Measurements from ENCODE around the gene LIN52.

LIN52 gene

DNA sequence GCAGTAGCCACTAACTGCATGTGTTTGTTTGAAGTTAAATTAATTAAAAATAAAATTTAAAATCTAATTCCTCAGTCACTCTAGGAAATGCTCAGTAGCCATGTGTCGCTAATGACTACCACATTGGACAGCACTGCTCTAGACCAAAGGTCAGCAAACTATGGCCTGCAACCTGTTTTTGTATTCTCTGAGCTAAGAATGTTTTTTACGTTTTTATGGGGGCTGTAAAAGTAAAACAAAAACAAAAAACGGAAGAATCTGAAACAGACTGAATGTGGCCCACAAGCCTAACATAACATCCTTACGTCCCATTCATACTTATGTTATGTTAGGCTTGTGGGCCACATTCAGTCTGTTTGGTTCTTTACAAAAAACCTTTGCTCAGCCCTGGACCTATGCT, 57.8 kb downstream of the LIN52 start:
- in situ Hi-C loops (cut with MboI; ENCODE audit: low pct_unique_long_range_greater_than_20kb, low sequenced_read_pairs, unreplicated experiment): no loop called here
- TF ChIP-seq, protein P1, sequence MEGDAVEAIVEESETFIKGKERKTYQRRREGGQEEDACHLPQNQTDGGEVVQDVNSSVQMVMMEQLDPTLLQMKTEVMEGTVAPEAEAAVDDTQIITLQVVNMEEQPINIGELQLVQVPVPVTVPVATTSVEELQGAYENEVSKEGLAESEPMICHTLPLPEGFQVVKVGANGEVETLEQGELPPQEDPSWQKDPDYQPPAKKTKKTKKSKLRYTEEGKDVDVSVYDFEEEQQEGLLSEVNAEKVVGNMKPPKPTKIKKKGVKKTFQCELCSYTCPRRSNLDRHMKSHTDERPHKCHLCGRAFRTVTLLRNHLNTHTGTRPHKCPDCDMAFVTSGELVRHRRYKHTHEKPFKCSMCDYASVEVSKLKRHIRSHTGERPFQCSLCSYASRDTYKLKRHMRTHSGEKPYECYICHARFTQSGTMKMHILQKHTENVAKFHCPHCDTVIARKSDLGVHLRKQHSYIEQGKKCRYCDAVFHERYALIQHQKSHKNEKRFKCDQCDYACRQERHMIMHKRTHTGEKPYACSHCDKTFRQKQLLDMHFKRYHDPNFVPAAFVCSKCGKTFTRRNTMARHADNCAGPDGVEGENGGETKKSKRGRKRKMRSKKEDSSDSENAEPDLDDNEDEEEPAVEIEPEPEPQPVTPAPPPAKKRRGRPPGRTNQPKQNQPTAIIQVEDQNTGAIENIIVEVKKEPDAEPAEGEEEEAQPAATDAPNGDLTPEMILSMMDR (IDR thresholded peaks at IDR 0.05; ENCODE audit: extremely low read depth, insufficient read depth, missing control alignments): no peak
- DNase-seq (ENCODE audit: low spot score): no peak

DNA sequence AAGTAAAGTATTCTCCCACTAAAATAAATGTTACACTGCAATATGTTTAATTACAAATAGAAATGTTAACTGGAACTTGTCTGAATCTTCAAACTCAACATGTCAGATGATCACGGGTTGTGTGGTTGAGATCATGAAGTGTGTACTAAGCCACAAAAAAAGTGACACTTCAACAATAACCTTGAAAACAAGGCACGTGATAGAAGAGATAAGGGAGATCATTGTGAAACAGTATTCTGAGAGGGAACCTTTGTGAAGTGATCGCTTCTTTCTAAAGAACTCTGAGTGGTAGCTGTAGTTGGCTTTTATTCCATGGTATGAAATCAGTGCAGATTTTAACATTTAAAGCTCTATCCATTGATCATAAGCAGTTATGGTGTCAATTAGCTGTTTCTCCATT, 60.0 kb downstream of the LIN52 start:
- no peak for DNase-seq (ENCODE audit: low spot score)
- in situ Hi-C loops (cut with MboI; ENCODE audit: low pct_unique_long_range_greater_than_20kb, low sequenced_read_pairs, unreplicated experiment): no loop called here
- TF ChIP-seq, protein P1 (IDR thresholded peaks at IDR 0.05; ENCODE audit: extremely low read depth, insufficient read depth, missing control alignments): no peak

DNA sequence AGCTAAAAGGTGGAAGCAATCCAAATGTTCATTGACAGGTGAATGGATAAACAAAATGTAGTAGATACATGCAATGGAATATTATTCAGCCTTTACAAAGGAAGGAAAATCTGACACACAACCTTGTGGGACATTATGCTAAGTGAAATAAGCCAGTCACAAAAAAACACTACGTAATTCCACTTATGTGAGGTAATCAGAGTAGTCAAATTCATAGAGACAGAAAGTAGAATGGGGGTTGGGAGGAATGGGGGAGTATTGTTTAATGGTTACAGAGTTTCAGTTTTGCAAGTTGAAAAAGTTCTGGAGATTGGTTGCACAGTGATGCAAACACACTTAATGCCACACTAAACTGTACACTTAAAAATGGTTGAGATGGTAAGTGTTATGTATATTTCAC, 62.8 kb downstream of the LIN52 start:
- in situ Hi-C loops (cut with MboI; ENCODE audit: low pct_unique_long_range_greater_than_20kb, low sequenced_read_pairs, unreplicated experiment): no loop called here
- DNase-seq (ENCODE audit: low spot score): no peak
- TF ChIP-seq, protein P1 (IDR thresholded peaks at IDR 0.05; ENCODE audit: extremely low read depth, insufficient read depth, missing control alignments): no peak

DNA sequence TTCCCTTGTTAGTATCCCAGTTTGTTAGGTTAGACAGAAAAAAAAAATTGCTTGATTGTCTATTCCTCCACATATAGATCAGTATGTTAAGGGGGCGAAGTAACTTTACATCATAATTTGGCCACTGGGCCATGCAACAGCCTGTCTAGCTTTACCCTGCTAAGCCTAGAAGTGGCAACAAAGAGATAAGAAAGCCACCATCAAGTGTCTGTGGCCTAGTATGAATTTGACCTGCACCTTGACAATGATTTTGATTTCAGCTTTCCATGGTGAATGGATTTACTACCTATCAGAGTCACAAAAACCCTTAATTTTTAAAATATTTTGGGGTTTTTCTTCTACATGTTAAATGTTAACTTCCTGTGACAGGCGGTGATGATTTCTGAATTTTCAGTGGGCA, 63.9 kb downstream of the LIN52 start:
- in situ Hi-C loops (cut with MboI; ENCODE audit: low pct_unique_long_range_greater_than_20kb, low sequenced_read_pairs, unreplicated experiment): no loop called here
- DNase-seq (ENCODE audit: low spot score): no peak
- TF ChIP-seq, protein P1 (IDR thresholded peaks at IDR 0.05; ENCODE audit: extremely low read depth, insufficient read depth, missing control alignments): no peak

DNA sequence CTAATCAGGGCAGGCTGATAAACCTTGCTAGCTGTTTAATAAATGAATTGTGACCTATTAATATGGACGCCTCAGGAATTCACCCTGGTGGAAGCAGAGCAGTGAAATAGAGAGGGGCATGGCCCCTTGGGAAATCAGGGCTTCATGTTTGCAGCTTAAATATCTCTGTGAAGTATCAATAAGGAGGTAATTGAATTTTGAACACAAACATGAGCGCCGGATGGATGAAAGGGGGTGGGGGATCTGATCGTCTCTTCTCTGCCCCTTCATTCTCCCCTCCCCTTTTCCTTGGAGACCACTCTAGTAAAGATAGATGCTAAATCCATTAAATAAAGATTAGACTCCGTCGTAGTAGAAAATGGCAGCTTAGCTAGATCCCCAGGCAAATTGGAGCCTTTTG, 70.5 kb downstream of the LIN52 start:
- in situ Hi-C loops (cut with MboI; ENCODE audit: low pct_unique_long_range_greater_than_20kb, low sequenced_read_pairs, unreplicated experiment): no loop called here
- no peak for DNase-seq (ENCODE audit: low spot score)
- TF ChIP-seq, protein P1 (IDR thresholded peaks at IDR 0.05; ENCODE audit: extremely low read depth, insufficient read depth, missing control alignments): no peak

DNA sequence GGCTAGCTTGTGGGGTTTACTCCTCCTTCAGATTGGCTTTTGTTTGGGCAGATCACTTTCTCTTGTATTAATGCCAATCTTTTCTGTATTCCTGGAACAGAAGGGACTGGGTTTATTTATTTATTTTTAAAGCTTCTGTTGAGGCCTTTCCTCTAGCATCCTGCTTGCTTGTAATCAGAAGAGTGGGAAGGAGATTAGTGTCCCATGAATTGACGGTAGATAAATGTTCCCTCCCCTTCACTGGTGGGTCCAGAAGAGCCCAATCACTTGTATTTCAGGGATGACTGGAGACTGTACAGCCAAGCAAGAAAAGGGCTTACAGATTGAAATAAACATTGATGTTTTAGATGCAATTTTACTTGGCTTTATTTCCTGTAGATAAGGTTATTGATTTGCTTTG, 71.0 kb downstream of the LIN52 start:
- DNase-seq (ENCODE audit: low spot score): no peak
- in situ Hi-C loops (cut with MboI; ENCODE audit: low pct_unique_long_range_greater_than_20kb, low sequenced_read_pairs, unreplicated experiment): no loop called here
- TF ChIP-seq, protein P1 (IDR thresholded peaks at IDR 0.05; ENCODE audit: extremely low read depth, insufficient read depth, missing control alignments): no peak

DNA sequence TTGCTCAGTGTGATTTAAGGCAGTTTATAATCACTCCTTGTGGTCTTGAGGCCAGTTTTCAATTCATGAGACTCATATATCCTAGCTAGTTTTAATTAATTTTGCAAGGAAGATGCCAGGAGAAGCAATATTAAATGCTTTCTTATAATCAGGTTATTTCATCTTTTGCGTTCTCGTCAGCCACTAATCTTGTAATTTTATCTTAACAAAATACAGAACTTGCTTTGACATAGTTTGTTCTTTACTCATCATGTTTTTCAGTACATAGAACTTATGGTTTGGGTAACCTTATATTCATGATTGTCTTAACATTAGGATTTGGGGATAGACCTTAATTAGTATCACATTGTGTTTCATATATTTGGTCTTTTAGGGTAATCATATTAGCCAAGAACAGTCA, 76.0 kb downstream of the LIN52 start:
- TF ChIP-seq, protein P1 (IDR thresholded peaks at IDR 0.05; ENCODE audit: extremely low read depth, insufficient read depth, missing control alignments): no peak
- in situ Hi-C loops (cut with MboI; ENCODE audit: low pct_unique_long_range_greater_than_20kb, low sequenced_read_pairs, unreplicated experiment): no loop called here
- DNase-seq (ENCODE audit: low spot score): no peak
